ENCODE results near the gene FCHSD2. TPM values are rescaled to one million over a fixed set of nuclear protein-coding genes. Genes with fewer than 3 reads are reported as not detected.
A peak's percentile ranks its signal among the peaks of the same experiment; 100 is the strongest.
"Not testable (repeated sequence)": the region's sequence is repeated elsewhere in the genome, so short reads cannot be mapped to it uniquely, and the experiment has no call there.

Gene FCHSD2
- total and polyA plus RNA-seq, 2 donors (not counting 1 experiment from before 2014, with no cell fraction given), result 19.5 to 40.6 TPM

DNA sequence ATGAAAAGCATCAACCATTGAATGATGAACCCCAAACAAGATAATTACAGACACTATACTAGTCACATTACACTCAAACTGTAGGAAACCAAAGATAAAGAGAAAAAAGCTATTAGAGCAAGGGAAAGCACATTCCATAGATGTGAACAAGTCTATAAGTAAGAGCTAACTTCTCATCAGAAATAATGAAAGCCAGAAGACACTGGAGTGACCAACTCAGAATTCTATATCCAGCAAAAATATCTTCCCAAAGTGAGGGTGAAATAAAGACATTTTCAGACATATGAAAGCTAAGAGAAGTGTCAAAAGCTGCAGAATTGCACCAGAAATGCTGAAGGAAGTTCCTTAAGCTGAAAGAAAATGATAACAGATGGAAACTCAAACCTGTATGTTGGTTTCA, 17.3 kb downstream of the FCHSD2 start:
- Histone ChIP-seq H3K36me3 (ENCODE audit: control insufficient read depth, insufficient read depth, low read length) (no peaks in the 10 kb centered on the region), H3K4me1 (ENCODE audit: control insufficient read depth, extremely low read depth, insufficient read depth, low read length) (no peaks in the 10 kb centered on the region), H3K4me3 (replicated peaks in 1 of 4; ENCODE audit: control extremely low read depth in 1 of 4, insufficient read depth in 1 of 4, low read depth in 3 of 4, low read length in 4 of 4) (no peak overlapping the region), H3K79me2 (ENCODE audit: control insufficient read depth, insufficient read depth, low read length) (no peaks in the 10 kb centered on the region), H3K9me3 (ENCODE audit: control insufficient read depth, insufficient read depth, low read depth, low read length) (no peaks in the 10 kb centered on the region), H3K4me2 (ENCODE audit: extremely low read depth, insufficient read depth, low read length) (no peak overlapping the region), H3K27ac (ENCODE audit: insufficient read depth, low read length) (no peak overlapping the region), H4K20me1 (ENCODE audit: control insufficient read depth, extremely low read depth, insufficient read depth, low read length) (no peaks in the 10 kb centered on the region), H3K9ac (ENCODE audit: insufficient read depth, low read length) (no peak overlapping the region), H2AFZ (ENCODE audit: low read length) (no peak overlapping the region), H3K27me3 (ENCODE audit: control insufficient read depth, insufficient read depth, low read length) (no peaks in the 10 kb centered on the region)
- TF ChIP-seq CTCF (conservative IDR thresholded peaks at IDR 0.05 in 1 of 2, IDR thresholded peaks at IDR 0.05 in 1 of 2; ENCODE audit: low read depth in 1 of 2, low read length in 2 of 2), result no peak
- TF ChIP-seq EZH2 (IDR thresholded peaks at IDR 0.05; ENCODE audit: low read length, missing control alignments), result no peak
- no peak for DNase-seq (ENCODE audit: low read depth in 2 of 2)

DNA sequence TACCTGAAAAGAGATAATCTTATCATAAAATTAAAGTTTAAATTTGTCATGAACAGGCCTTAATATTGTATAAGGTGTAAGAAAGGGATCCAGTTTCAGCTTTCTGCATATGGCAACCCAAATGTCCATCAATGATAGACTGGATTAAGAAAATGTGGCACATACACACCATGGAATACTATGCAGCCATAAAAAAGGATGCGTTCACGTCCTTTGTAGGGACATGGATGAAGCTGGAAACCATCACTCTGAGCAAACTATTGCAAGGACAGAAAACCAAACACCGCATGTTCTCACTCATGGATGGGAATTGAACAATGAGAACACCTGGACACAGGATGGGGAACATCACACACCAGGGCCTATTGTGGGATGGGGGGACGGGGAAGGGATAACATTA, 18.2 kb downstream of the FCHSD2 start:
- H3K79me2 ChIP-seq (ENCODE audit: control insufficient read depth, insufficient read depth, low read length); DNase-seq (ENCODE audit: low read depth in 2 of 2); H3K4me3 ChIP-seq (replicated peaks in 1 of 4; ENCODE audit: control extremely low read depth in 1 of 4, insufficient read depth in 1 of 4, low read depth in 3 of 4, low read length in 4 of 4); H2AFZ ChIP-seq (ENCODE audit: low read length); H3K27ac ChIP-seq (ENCODE audit: insufficient read depth, low read length); H3K9ac ChIP-seq (ENCODE audit: insufficient read depth, low read length); H3K36me3 ChIP-seq (ENCODE audit: control insufficient read depth, insufficient read depth, low read length); H3K9me3 ChIP-seq (ENCODE audit: control insufficient read depth, insufficient read depth, low read depth, low read length); H3K4me1 ChIP-seq (ENCODE audit: control insufficient read depth, extremely low read depth, insufficient read depth, low read length); H3K4me2 ChIP-seq (ENCODE audit: extremely low read depth, insufficient read depth, low read length); H4K20me1 ChIP-seq (ENCODE audit: control insufficient read depth, extremely low read depth, insufficient read depth, low read length); H3K27me3 ChIP-seq (ENCODE audit: control insufficient read depth, insufficient read depth, low read length): not testable (repeated sequence)

DNA sequence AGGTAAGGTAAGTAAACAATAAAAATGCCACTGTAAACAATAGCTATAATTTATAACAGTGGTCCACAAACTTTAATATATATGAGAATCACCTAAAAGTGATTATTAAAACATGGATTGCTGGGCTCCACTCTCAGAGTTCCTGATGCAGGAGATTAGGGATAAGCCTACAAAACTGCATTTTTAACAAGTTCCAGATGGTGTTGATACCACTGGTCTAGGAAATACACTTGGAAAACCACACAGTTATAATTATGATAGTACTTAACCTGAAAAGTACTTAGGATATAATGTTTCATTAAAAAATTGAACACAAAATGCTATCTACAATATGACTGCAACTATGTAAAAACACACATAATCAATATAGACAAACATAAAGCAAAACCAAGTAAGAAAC, 20.4 kb downstream of the FCHSD2 start:
- DNase-seq (ENCODE audit: low read depth in 2 of 2), result peak in 1 of 2 donors; percentile 5
- no peak for TF ChIP-seq CTCF (conservative IDR thresholded peaks at IDR 0.05 in 1 of 2, IDR thresholded peaks at IDR 0.05 in 1 of 2; ENCODE audit: low read depth in 1 of 2, low read length in 2 of 2)
- no peak for TF ChIP-seq EZH2 (IDR thresholded peaks at IDR 0.05; ENCODE audit: low read length, missing control alignments)
- H3K36me3 ChIP-seq (ENCODE audit: control insufficient read depth, insufficient read depth, low read length), result no peaks in the 10 kb centered on the region
- H3K4me1 ChIP-seq (ENCODE audit: control insufficient read depth, extremely low read depth, insufficient read depth, low read length), result no peaks in the 10 kb centered on the region
- no peak overlapping the region for H3K27ac ChIP-seq (ENCODE audit: insufficient read depth, low read length)
- H3K9me3 ChIP-seq (ENCODE audit: control insufficient read depth, insufficient read depth, low read depth, low read length), result no peaks in the 10 kb centered on the region
- H3K27me3 ChIP-seq (ENCODE audit: control insufficient read depth, insufficient read depth, low read length), result no peaks in the 10 kb centered on the region
- H3K9ac ChIP-seq (ENCODE audit: insufficient read depth, low read length), result no peak overlapping the region
- no peak overlapping the region for H2AFZ ChIP-seq (ENCODE audit: low read length)
- H3K4me3 ChIP-seq (replicated peaks in 1 of 4; ENCODE audit: control extremely low read depth in 1 of 4, insufficient read depth in 1 of 4, low read depth in 3 of 4, low read length in 4 of 4), result no peak overlapping the region
- no peaks in the 10 kb centered on the region for H3K79me2 ChIP-seq (ENCODE audit: control insufficient read depth, insufficient read depth, low read length)
- no peaks in the 10 kb centered on the region for H4K20me1 ChIP-seq (ENCODE audit: control insufficient read depth, extremely low read depth, insufficient read depth, low read length)
- no peak overlapping the region for H3K4me2 ChIP-seq (ENCODE audit: extremely low read depth, insufficient read depth, low read length)
